Sciatic nerve (tissue), 2 donors: ENCODE data around the gene ALB. TPM values are rescaled to one million over a fixed set of nuclear protein-coding genes. Genes with fewer than 3 reads are reported as not detected.

Experiments used
- ATAC-seq: fragments of 200-7000 bp; cut with Tn5 transposase; one replicate; pipeline ENCODE4 v1.9.1; 2020; ENCODE audit warnings: mild to moderate bottlenecking, moderate library complexity
- DNase-seq: peaks from one replicate; pipeline ENCODE4 v3.0.0-alpha.2; 2020; ENCODE audit warnings: low spot score
- intact Hi-C: fragments of 100-400 bp; cut with DNase I; formaldehyde crosslinking; loops from one replicate; pipeline ENCODE4 v1.14.2; 2022
- total RNA-seq: library from RNA; stranded (reverse); fragmentation: NEBNext Ultra II Directional; extraction: Animal tissue kit (Norgen Biotek cat#: 25700); gene quantifications from one replicate; pipeline ENCODE4 v1.2.1, GENCODE V29; 2021
- donor health status: DM: no; HTN: no; CAD: no.
- donor health status: DM: no; HTN: no; CAD: no.

The ALB gene
- total RNA-seq, 1 donor from 2014 or later: 1.0 TPM

GRCh38 chr4:73406548-73406875 lies 2.4 kb downstream of the ALB start:
- intact Hi-C loops: no loop called here
- ATAC-seq (no peak), DNase-seq (no peak)

GRCh38 chr4:73407227-73407673 lies 3.2 kb downstream of the ALB start:
- no peak for DNase-seq
- intact Hi-C loops: no loop called here
- no peak for ATAC-seq

- ATAC-seq (no peak), DNase-seq (no peak)
- intact Hi-C loops: no loop called here
Measured at GRCh38 chr4:73408181-73408867, 4.2 kb downstream of the ALB start.

GRCh38 chr4:73409012-73409862 lies 5.2 kb downstream of the ALB start:
- DNase-seq: no peak
- intact Hi-C loops: no loop called here

GRCh38 chr4:73409978-73410548 lies 6.0 kb downstream of the ALB start:
- DNase-seq (no peak), ATAC-seq (no peak)
- intact Hi-C loops: no loop called here

More at GRCh38 chr4:73409012-73409862, 5.2 kb downstream of the ALB start:
- no peak for ATAC-seq

GRCh38 chr4:73410916-73411730 lies 7.0 kb downstream of the ALB start:
- intact Hi-C loops: no loop called here
- DNase-seq (no peak), ATAC-seq (no peak)

GRCh38 chr4:73411731-73412414 lies 7.8 kb downstream of the ALB start:
- ATAC-seq: no peak
- no peak for DNase-seq
- intact Hi-C loops: no loop called here

- intact Hi-C loops: no loop called here
- DNase-seq (no peak), ATAC-seq (no peak)
Measured at GRCh38 chr4:73413294-73413755, 9.2 kb downstream of the ALB start.

GRCh38 chr4:73414936-73415271 lies 10.8 kb downstream of the ALB start:
- intact Hi-C loops: no loop called here
- ATAC-seq: no peak
- no peak for DNase-seq

GRCh38 chr4:73415807-73416238 lies 11.7 kb downstream of the ALB start:
- intact Hi-C loops: no loop called here
- DNase-seq (no peak), ATAC-seq (no peak)

GRCh38 chr4:73416423-73417087 lies 12.5 kb downstream of the ALB start:
- ATAC-seq (no peak), DNase-seq (no peak)
- intact Hi-C loops: no loop called here

- DNase-seq (no peak), ATAC-seq (no peak)
- intact Hi-C loops: no loop called here
Measured at GRCh38 chr4:73417342-73417741, 13.3 kb downstream of the ALB start.

- no peak for ATAC-seq
- no peak for DNase-seq
- intact Hi-C loops: no loop called here
Measured at GRCh38 chr4:73417973-73418372, 13.9 kb downstream of the ALB start.

GRCh38 chr4:73418677-73419076 lies 14.6 kb downstream of the ALB start:
- intact Hi-C loops: no loop called here
- ATAC-seq (no peak), DNase-seq (no peak)

GRCh38 chr4:73419106-73420038 lies 15.3 kb downstream of the ALB start:
- no peak for ATAC-seq
- no peak for DNase-seq
- intact Hi-C loops: no loop called here

- ATAC-seq (no peak), DNase-seq (no peak)
- intact Hi-C loops: no loop called here
Measured at GRCh38 chr4:73420615-73421014, 16.5 kb downstream of the ALB start.

GRCh38 chr4:73421708-73422457 lies 17.8 kb downstream of the ALB start:
- ATAC-seq (no peak), DNase-seq (no peak)
- intact Hi-C loops: no loop called here
